ENCODE data around the gene FMNL2.

FMNL2 gene

GRCh38 chr2:152556506-152556905 lies 221.5 kb downstream of the FMNL2 start:
- H3K27ac ChIP-seq = no peak overlapping the region
- no peak overlapping the region for H3K9ac ChIP-seq (ENCODE audit: insufficient read length)
- H3K36me3 ChIP-seq (ENCODE audit: insufficient read depth, low read length) = no peaks in the 10 kb centered on the region
- no peak for DNase-seq (ENCODE audit: low read depth, low spot score)
- no peak for TF ChIP-seq FOXP2 (optimal IDR thresholded peaks at IDR 0.05; ENCODE audit: control extremely low read depth, extremely low read length, insufficient read depth)
- TF ChIP-seq POLR2AphosphoS5 (IDR thresholded peaks at IDR 0.05; ENCODE audit: borderline replicate concordance, low read depth, low read length) = no peak
- TF ChIP-seq EZH2 (IDR thresholded peaks at IDR 0.05) = no peak
- H3K4me3 ChIP-seq = no peak overlapping the region
- H3K9me3 ChIP-seq (ENCODE audit: low read depth, low read length) = no peaks in the 10 kb centered on the region

GRCh38 chr2:152557273-152557888 lies 222.4 kb downstream of the FMNL2 start:
- H3K9ac ChIP-seq (ENCODE audit: insufficient read length) = no peak overlapping the region
- no peaks in the 10 kb centered on the region for H3K9me3 ChIP-seq (ENCODE audit: low read depth, low read length)
- H3K36me3 ChIP-seq (ENCODE audit: insufficient read depth, low read length) = no peaks in the 10 kb centered on the region
- no peak overlapping the region for H3K27ac ChIP-seq
- H3K4me3 ChIP-seq = no peak overlapping the region
- no peak for TF ChIP-seq POLR2AphosphoS5 (IDR thresholded peaks at IDR 0.05; ENCODE audit: borderline replicate concordance, low read depth, low read length)
- no peak for TF ChIP-seq FOXP2 (optimal IDR thresholded peaks at IDR 0.05; ENCODE audit: control extremely low read depth, extremely low read length, insufficient read depth)
- no peak for TF ChIP-seq EZH2 (IDR thresholded peaks at IDR 0.05)
- DNase-seq (ENCODE audit: low read depth, low spot score) = no peak

GRCh38 chr2:152558158-152558984 lies 223.4 kb downstream of the FMNL2 start:
- Histone ChIP-seq H3K36me3 (ENCODE audit: insufficient read depth, low read length) (no peaks in the 10 kb centered on the region), H3K4me3 (no peak overlapping the region), H3K9ac (ENCODE audit: insufficient read length) (no peak overlapping the region), H3K9me3 (ENCODE audit: low read depth, low read length) (no peaks in the 10 kb centered on the region), H3K27ac (0 out of 2 replicates have a peak overlapping the region, but pooled peaks have one; percentile 2)
- TF ChIP-seq FOXP2 (optimal IDR thresholded peaks at IDR 0.05; ENCODE audit: control extremely low read depth, extremely low read length, insufficient read depth) (no peak), EZH2 (IDR thresholded peaks at IDR 0.05) (no peak), POLR2AphosphoS5 (IDR thresholded peaks at IDR 0.05; ENCODE audit: borderline replicate concordance, low read depth, low read length) (no peak)
- no peak for DNase-seq (ENCODE audit: low read depth, low spot score)

- no peak overlapping the region for H3K4me3 ChIP-seq
- no peak for DNase-seq (ENCODE audit: low read depth, low spot score)
- H3K36me3 ChIP-seq (ENCODE audit: insufficient read depth, low read length) = no peaks in the 10 kb centered on the region
- TF ChIP-seq FOXP2 (optimal IDR thresholded peaks at IDR 0.05; ENCODE audit: control extremely low read depth, extremely low read length, insufficient read depth) = no peak
- no peak for TF ChIP-seq EZH2 (IDR thresholded peaks at IDR 0.05)
- no peak for TF ChIP-seq POLR2AphosphoS5 (IDR thresholded peaks at IDR 0.05; ENCODE audit: borderline replicate concordance, low read depth, low read length)
- no peaks in the 10 kb centered on the region for H3K9me3 ChIP-seq (ENCODE audit: low read depth, low read length)
- 0 out of 2 replicates have a peak overlapping the region, but pooled peaks have one; percentile 2 for H3K27ac ChIP-seq
- H3K9ac ChIP-seq (ENCODE audit: insufficient read length) = no peak overlapping the region
Measured at GRCh38 chr2:152559008-152559407, 224.0 kb downstream of the FMNL2 start.

GRCh38 chr2:152560166-152560565 lies 225.2 kb downstream of the FMNL2 start:
- no peak overlapping the region for H3K9ac ChIP-seq (ENCODE audit: insufficient read length)

GRCh38 chr2:152560873-152561595 lies 226.1 kb downstream of the FMNL2 start:
- H3K4me3 ChIP-seq = no peak overlapping the region
- no peaks in the 10 kb centered on the region for H3K9me3 ChIP-seq (ENCODE audit: low read depth, low read length)
- H3K27ac ChIP-seq = no peak overlapping the region
- TF ChIP-seq FOXP2 (optimal IDR thresholded peaks at IDR 0.05; ENCODE audit: control extremely low read depth, extremely low read length, insufficient read depth) (no peak), EZH2 (IDR thresholded peaks at IDR 0.05) (no peak), POLR2AphosphoS5 (IDR thresholded peaks at IDR 0.05; ENCODE audit: borderline replicate concordance, low read depth, low read length) (no peak)
- no peaks in the 10 kb centered on the region for H3K36me3 ChIP-seq (ENCODE audit: insufficient read depth, low read length)
- no peak for DNase-seq (ENCODE audit: low read depth, low spot score)
- no peak overlapping the region for H3K9ac ChIP-seq (ENCODE audit: insufficient read length)

More at GRCh38 chr2:152560166-152560565, 225.2 kb downstream of the FMNL2 start:
- TF ChIP-seq EZH2 (IDR thresholded peaks at IDR 0.05) (no peak), POLR2AphosphoS5 (IDR thresholded peaks at IDR 0.05; ENCODE audit: borderline replicate concordance, low read depth, low read length) (no peak), FOXP2 (optimal IDR thresholded peaks at IDR 0.05; ENCODE audit: control extremely low read depth, extremely low read length, insufficient read depth) (no peak)
- no peaks in the 10 kb centered on the region for H3K9me3 ChIP-seq (ENCODE audit: low read depth, low read length)
- H3K27ac ChIP-seq = no peak overlapping the region
- no peak overlapping the region for H3K4me3 ChIP-seq
- H3K36me3 ChIP-seq (ENCODE audit: insufficient read depth, low read length) = no peaks in the 10 kb centered on the region
- DNase-seq (ENCODE audit: low read depth, low spot score) = no peak

- H3K4me3 ChIP-seq = no peak overlapping the region
- no peak for TF ChIP-seq FOXP2 (optimal IDR thresholded peaks at IDR 0.05; ENCODE audit: control extremely low read depth, extremely low read length, insufficient read depth)
- no peak for TF ChIP-seq POLR2AphosphoS5 (IDR thresholded peaks at IDR 0.05; ENCODE audit: borderline replicate concordance, low read depth, low read length)
- H3K27ac ChIP-seq = no peak overlapping the region
- H3K9me3 ChIP-seq (ENCODE audit: low read depth, low read length) = no peaks in the 10 kb centered on the region
- no peak overlapping the region for H3K9ac ChIP-seq (ENCODE audit: insufficient read length)
- no peaks in the 10 kb centered on the region for H3K36me3 ChIP-seq (ENCODE audit: insufficient read depth, low read length)
- DNase-seq (ENCODE audit: low read depth, low spot score) = no peak
Measured at GRCh38 chr2:152562198-152562884, 227.4 kb downstream of the FMNL2 start.
